Karpas-422 (cell line): ENCODE results near the gene NETO1. TPM values are rescaled to one million over a fixed set of nuclear protein-coding genes. Genes with fewer than 3 reads are reported as not detected.

ENCODE experiments used
- DNase-seq: peaks from one replicate; pipeline ENCODE4 v3.0.0-alpha.2; 2015
- H2AFZ ChIP-seq: fragments of 200-600 bp; sonication (generic); 2 replicates; pipeline ENCODE4 v1.6.1; 2014; ENCODE audit warnings: antibody characterized with exemption, low read length, mixed read lengths
- H3K27ac ChIP-seq: fragments of 200-600 bp; sonication (generic); 2 replicates; pipeline ENCODE4 v1.5.1; 2014; ENCODE audit warnings: mild to moderate bottlenecking, low read length, moderate library complexity
- H3K27me3 ChIP-seq: fragments of 200-600 bp; sonication (generic); 2 replicates; pipeline ENCODE4 v1.6.1; 2014; ENCODE audit warnings: low read length, mixed read lengths
- H3K36me3 ChIP-seq: fragments of 200-600 bp; sonication (generic); 2 replicates; pipeline ENCODE4 v1.6.1; 2014; ENCODE audit warnings: low read length, mixed read lengths; ENCODE audit not compliant: insufficient read depth
- H3K4me1 ChIP-seq: fragments of 200-600 bp; sonication (generic); 2 replicates; pipeline ENCODE4 v1.6.1; 2014; ENCODE audit warnings: mild to moderate bottlenecking, low read length, mixed read lengths
- H3K4me2 ChIP-seq: fragments of 200-600 bp; sonication (generic); 2 replicates; pipeline ENCODE4 v1.6.1; 2014; ENCODE audit warnings: low read length, low read depth, mild to moderate bottlenecking; ENCODE audit not compliant: poor library complexity, severe bottlenecking
- H3K4me3 ChIP-seq: fragments of 200-600 bp; sonication (generic); 2 replicates; pipeline ENCODE4 v1.5.1; 2014; ENCODE audit warnings: mild to moderate bottlenecking, antibody characterized with exemption, low read length, mixed read lengths
- H3K79me2 ChIP-seq: fragments of 200-600 bp; sonication (generic); 2 replicates; pipeline ENCODE4 v1.6.1; 2014; ENCODE audit warnings: mild to moderate bottlenecking, low read length, mixed read lengths
- H3K9ac ChIP-seq: fragments of 200-600 bp; sonication (generic); 2 replicates; pipeline ENCODE4 v1.6.0; 2014; ENCODE audit warnings: low read length
- H3K9me2 ChIP-seq: fragments of 200-600 bp; sonication (generic), shearing (Covaris generic); replicated peaks from 2 replicates; pipeline ENCODE4 v1.6.0; 2014; ENCODE audit warnings: mild to moderate bottlenecking, low read length, moderate library complexity; ENCODE audit not compliant: insufficient read depth
- H3K9me3 ChIP-seq: fragments of 300-700, 200-600 bp; sonication (generic); 2 replicates; pipeline ENCODE4 v1.6.1; 2014; ENCODE audit warnings: low read length, mixed read lengths
- H4K20me1 ChIP-seq: fragments of 200-600 bp; sonication (generic); 2 replicates; pipeline ENCODE4 v1.6.1; 2014; ENCODE audit warnings: mild to moderate bottlenecking, antibody characterized with exemption, low read length, low read depth; ENCODE audit not compliant: insufficient read depth
- total RNA-seq: library from RNA; depleted of rRNA; stranded (reverse); fragments of >200 nt; shearing (Covaris generic); gene quantifications from 2 replicates; pipeline ENCODE4 v1.2.3, GENCODE V29; 2014; ENCODE audit warnings: low replicate concordance; rRNA removed

NETO1 gene, protein sequence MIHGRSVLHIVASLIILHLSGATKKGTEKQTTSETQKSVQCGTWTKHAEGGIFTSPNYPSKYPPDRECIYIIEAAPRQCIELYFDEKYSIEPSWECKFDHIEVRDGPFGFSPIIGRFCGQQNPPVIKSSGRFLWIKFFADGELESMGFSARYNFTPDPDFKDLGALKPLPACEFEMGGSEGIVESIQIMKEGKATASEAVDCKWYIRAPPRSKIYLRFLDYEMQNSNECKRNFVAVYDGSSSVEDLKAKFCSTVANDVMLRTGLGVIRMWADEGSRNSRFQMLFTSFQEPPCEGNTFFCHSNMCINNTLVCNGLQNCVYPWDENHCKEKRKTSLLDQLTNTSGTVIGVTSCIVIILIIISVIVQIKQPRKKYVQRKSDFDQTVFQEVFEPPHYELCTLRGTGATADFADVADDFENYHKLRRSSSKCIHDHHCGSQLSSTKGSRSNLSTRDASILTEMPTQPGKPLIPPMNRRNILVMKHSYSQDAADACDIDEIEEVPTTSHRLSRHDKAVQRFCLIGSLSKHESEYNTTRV
- total RNA-seq: not detected in 2 replicates

GRCh38 chr18:72867746-72868584, at the start of gene NETO1:
NETO1 (minus strand) TSS chr18:72867987; CDS start chr18:72867291, 696 bp downstream.
- H4K20me1 ChIP-seq: no peaks in the 10 kb centered on the region
- H3K4me2 ChIP-seq: no peak within 1 kb of the TSS
- no peaks in the 10 kb centered on the region for H3K9me2 ChIP-seq
- DNase-seq: no peak
- no peak within 1 kb of the TSS for H3K27ac ChIP-seq
- no peaks in the 10 kb centered on the region for H3K27me3 ChIP-seq
- no peak within 1 kb of the TSS for H3K9ac ChIP-seq
- H3K36me3 ChIP-seq: no peaks in the 10 kb centered on the region
- H3K4me1 ChIP-seq: no peaks in the 10 kb centered on the region
- H3K4me3 ChIP-seq: no peak within 1 kb of the TSS
- H3K9me3 ChIP-seq: peaks cover 23% of the 10 kb centered on the region
- no peak within 1 kb of the TSS for H2AFZ ChIP-seq
- no peaks in the 10 kb centered on the region for H3K79me2 ChIP-seq

- H2AFZ ChIP-seq: no peak overlapping the region
- H3K9me2 ChIP-seq: no peaks in the 10 kb centered on the region
- no peaks in the 10 kb centered on the region for H3K79me2 ChIP-seq
- no peak overlapping the region for H3K4me2 ChIP-seq
- H4K20me1 ChIP-seq: no peaks in the 10 kb centered on the region
- no peak overlapping the region for H3K27ac ChIP-seq
- H3K9ac ChIP-seq: no peak overlapping the region
- no peaks in the 10 kb centered on the region for H3K27me3 ChIP-seq
- peaks cover 54% of the 10 kb centered on the region for H3K9me3 ChIP-seq
- H3K4me3 ChIP-seq: no peak overlapping the region
- no peaks in the 10 kb centered on the region for H3K4me1 ChIP-seq
- no peaks in the 10 kb centered on the region for H3K36me3 ChIP-seq
- no peak for DNase-seq
Observed at GRCh38 chr18:72910045-72910444, 42.3 kb upstream of the NETO1 start.

- Histone ChIP-seq H4K20me1 (no peaks in the 10 kb centered on the region), H3K27me3 (no peaks in the 10 kb centered on the region), H2AFZ (no peak overlapping the region), H3K4me1 (no peaks in the 10 kb centered on the region), H3K9me2 (no peaks in the 10 kb centered on the region), H3K27ac (no peak overlapping the region), H3K9me3 (peaks cover 50% of the 10 kb centered on the region), H3K9ac (no peak overlapping the region), H3K4me2 (no peak overlapping the region), H3K36me3 (no peaks in the 10 kb centered on the region), H3K4me3 (no peak overlapping the region), H3K79me2 (no peaks in the 10 kb centered on the region)
- no peak for DNase-seq
Observed at GRCh38 chr18:72908181-72908580, 40.4 kb upstream of the NETO1 start.

- H3K27ac ChIP-seq: no peak overlapping the region
- DNase-seq: no peak
- peaks cover 41% of the 10 kb centered on the region for H3K9me3 ChIP-seq
- no peak overlapping the region for H3K4me3 ChIP-seq
- no peak overlapping the region for H3K9ac ChIP-seq
- no peak overlapping the region for H2AFZ ChIP-seq
- H3K9me2 ChIP-seq: no peaks in the 10 kb centered on the region
- no peaks in the 10 kb centered on the region for H3K27me3 ChIP-seq
- H3K4me2 ChIP-seq: no peak overlapping the region
- no peaks in the 10 kb centered on the region for H3K4me1 ChIP-seq
- no peaks in the 10 kb centered on the region for H3K79me2 ChIP-seq
- no peaks in the 10 kb centered on the region for H3K36me3 ChIP-seq
- H4K20me1 ChIP-seq: no peaks in the 10 kb centered on the region
Observed at GRCh38 chr18:72903033-72903432, 35.2 kb upstream of the NETO1 start.

GRCh38 chr18:72899338-72899737, 31.6 kb upstream of the NETO1 start:
- Histone ChIP-seq H3K9me3 (peaks cover 33% of the 10 kb centered on the region), H3K36me3 (no peaks in the 10 kb centered on the region), H4K20me1 (no peaks in the 10 kb centered on the region), H3K27ac (no peak overlapping the region), H3K4me2 (no peak overlapping the region), H3K9ac (no peak overlapping the region), H3K4me1 (no peaks in the 10 kb centered on the region), H3K79me2 (no peaks in the 10 kb centered on the region), H3K27me3 (no peaks in the 10 kb centered on the region), H3K4me3 (no peak overlapping the region), H2AFZ (no peak overlapping the region), H3K9me2 (no peaks in the 10 kb centered on the region)
- no peak for DNase-seq

DNA sequence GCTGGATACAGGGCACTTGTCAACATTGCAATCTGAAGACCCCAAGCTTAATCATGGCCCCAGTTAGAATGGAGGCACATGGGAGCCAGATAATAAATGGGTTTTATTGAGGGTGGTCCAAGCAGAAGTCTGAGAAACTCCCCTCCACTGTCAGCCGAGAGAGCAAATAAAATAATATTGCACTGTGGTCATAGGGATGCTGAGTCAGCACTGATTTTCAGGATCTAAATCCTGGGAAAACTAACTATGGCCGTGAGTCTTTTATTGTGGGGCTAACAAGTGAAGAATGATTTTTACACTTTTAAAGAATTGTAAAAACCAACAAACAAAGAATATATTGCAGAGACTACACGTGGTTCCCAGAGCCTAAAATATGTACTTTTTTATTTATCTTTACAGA, 31.1 kb upstream of the NETO1 start:
- no peak overlapping the region for H3K4me2 ChIP-seq
- peaks cover 31% of the 10 kb centered on the region for H3K9me3 ChIP-seq
- no peak for DNase-seq
- no peaks in the 10 kb centered on the region for H3K9me2 ChIP-seq
- H4K20me1 ChIP-seq: no peaks in the 10 kb centered on the region
- no peaks in the 10 kb centered on the region for H3K79me2 ChIP-seq
- no peaks in the 10 kb centered on the region for H3K36me3 ChIP-seq
- H3K4me1 ChIP-seq: no peaks in the 10 kb centered on the region
- H3K9ac ChIP-seq: no peak overlapping the region
- no peak overlapping the region for H3K27ac ChIP-seq
- H2AFZ ChIP-seq: no peak overlapping the region
- no peaks in the 10 kb centered on the region for H3K27me3 ChIP-seq
- H3K4me3 ChIP-seq: no peak overlapping the region

DNA sequence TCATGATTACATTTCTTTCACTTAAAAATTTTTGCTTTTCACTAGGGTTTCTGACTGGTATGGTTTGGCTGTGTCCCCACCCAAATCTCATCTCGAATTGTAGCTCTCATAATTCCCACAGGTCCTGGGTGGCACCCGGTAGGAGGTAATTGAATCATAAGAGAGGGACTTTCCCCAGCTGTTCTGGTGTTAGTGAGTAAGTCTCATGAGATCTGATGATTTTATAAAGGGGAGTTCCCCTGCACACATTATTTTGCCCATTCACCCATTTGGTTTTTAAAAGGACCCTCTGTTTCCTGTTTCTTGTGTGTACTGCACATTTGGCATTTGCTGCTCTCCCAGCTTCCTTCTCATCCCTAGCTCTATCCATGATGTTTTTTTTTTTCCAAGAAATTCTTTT, 27.8 kb upstream of the NETO1 start:
- H3K4me2 ChIP-seq: no peak overlapping the region
- no peak for DNase-seq
- H3K27ac ChIP-seq: no peak overlapping the region

DNA sequence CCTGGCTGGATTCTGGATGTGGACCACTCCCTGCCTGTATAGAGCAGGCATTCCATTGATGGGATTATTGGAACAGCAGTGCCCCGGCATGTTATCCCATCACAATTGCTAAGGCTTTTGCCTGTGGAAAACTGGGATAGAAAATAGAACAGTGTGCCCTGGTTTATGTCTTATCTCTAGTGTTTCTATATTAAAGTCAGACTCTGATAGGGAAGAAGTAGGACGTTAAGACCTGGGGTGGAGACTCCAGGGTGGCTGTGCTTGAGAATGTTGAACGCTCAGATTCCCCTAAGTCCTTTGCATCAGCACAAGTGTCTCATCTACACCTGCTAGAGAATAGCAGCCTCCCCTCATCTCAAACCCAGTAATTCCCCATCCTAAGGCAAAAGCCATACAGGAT, 10.8 kb upstream of the NETO1 start:
- Histone ChIP-seq H3K79me2 (no peaks in the 10 kb centered on the region), H3K9ac (no peak overlapping the region), H3K9me2 (no peaks in the 10 kb centered on the region), H2AFZ (no peak overlapping the region), H3K4me2 (no peak overlapping the region), H3K9me3 (peaks cover 28% of the 10 kb centered on the region), H3K36me3 (no peaks in the 10 kb centered on the region), H4K20me1 (no peaks in the 10 kb centered on the region), H3K27me3 (no peaks in the 10 kb centered on the region), H3K4me1 (no peaks in the 10 kb centered on the region), H3K4me3 (no peak overlapping the region), H3K27ac (no peak overlapping the region)
- DNase-seq: no peak

More for the DNA sequence above, 27.8 kb upstream of the NETO1 start:
- Histone ChIP-seq H2AFZ (no peak overlapping the region), H3K4me3 (no peak overlapping the region), H3K27me3 (no peaks in the 10 kb centered on the region), H4K20me1 (no peaks in the 10 kb centered on the region), H3K36me3 (no peaks in the 10 kb centered on the region), H3K9ac (no peak overlapping the region), H3K9me2 (no peaks in the 10 kb centered on the region), H3K79me2 (no peaks in the 10 kb centered on the region), H3K9me3 (peaks cover 36% of the 10 kb centered on the region), H3K4me1 (no peaks in the 10 kb centered on the region)
